ENCODE measurements around the gene MYCN. TPM values are rescaled to one million over a fixed set of nuclear protein-coding genes. Genes with fewer than 3 reads are reported as not detected.

MYCN gene
- total RNA-seq, 4 donors from 2014 or later: 0.48 to 7.0 (median 0.82) TPM; not detected in 1

DNA sequence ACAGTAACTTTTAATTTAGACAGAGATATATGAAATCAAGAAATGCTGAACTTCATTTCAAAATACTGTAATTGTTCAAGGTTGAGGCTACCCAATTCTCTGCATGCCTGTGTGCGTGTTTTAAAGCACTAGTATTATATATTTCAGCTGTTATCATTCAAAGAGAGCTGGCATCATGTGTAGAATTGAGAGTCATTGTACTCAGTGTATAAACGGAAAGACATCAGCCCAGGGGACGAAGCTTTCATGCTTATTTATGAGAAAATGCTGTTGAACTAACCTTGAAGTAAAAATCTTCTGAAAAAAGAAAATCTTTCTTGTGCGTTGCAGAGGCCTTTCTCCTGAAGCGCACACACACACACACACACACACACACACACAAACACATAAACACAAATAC is 48.4 kb downstream of the MYCN start:
- Histone ChIP-seq H3K36me3 (no peaks in the 10 kb centered on the region), H3K27ac (no peak overlapping the region), H3K27me3 (no peaks in the 10 kb centered on the region), H3K4me1 (no peaks in the 10 kb centered on the region), H3K4me3 (no peak overlapping the region), H3K9me3 (no peaks in the 10 kb centered on the region)
- in situ Hi-C loops (cut with MboI; ENCODE audit: low pct_ligation_motif_present in 1 of 4, low pct_unique_long_range_greater_than_20kb in 1 of 4, low sequenced_read_pairs in 3 of 4): no loop called here
- no peak for DNase-seq
- 72 to 76% methylated on average over 5 of the region's 5 CpGs for WGBS, 2 donors (ENCODE audit: low coverage in 1 of 2)
- intact Hi-C loops (cut with DNase I; ENCODE audit: low total_unique reads): no loop called here
- no peak for TF ChIP-seq EP300 (IDR thresholded peaks at IDR 0.05; ENCODE audit: low read depth)
- no peak for TF ChIP-seq POLR2A (IDR thresholded peaks at IDR 0.05)
- TF ChIP-seq POLR2AphosphoS5 (IDR thresholded peaks at IDR 0.05): no peak
- TF ChIP-seq, protein P1, sequence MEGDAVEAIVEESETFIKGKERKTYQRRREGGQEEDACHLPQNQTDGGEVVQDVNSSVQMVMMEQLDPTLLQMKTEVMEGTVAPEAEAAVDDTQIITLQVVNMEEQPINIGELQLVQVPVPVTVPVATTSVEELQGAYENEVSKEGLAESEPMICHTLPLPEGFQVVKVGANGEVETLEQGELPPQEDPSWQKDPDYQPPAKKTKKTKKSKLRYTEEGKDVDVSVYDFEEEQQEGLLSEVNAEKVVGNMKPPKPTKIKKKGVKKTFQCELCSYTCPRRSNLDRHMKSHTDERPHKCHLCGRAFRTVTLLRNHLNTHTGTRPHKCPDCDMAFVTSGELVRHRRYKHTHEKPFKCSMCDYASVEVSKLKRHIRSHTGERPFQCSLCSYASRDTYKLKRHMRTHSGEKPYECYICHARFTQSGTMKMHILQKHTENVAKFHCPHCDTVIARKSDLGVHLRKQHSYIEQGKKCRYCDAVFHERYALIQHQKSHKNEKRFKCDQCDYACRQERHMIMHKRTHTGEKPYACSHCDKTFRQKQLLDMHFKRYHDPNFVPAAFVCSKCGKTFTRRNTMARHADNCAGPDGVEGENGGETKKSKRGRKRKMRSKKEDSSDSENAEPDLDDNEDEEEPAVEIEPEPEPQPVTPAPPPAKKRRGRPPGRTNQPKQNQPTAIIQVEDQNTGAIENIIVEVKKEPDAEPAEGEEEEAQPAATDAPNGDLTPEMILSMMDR (IDR thresholded peaks at IDR 0.05): no peak

DNA sequence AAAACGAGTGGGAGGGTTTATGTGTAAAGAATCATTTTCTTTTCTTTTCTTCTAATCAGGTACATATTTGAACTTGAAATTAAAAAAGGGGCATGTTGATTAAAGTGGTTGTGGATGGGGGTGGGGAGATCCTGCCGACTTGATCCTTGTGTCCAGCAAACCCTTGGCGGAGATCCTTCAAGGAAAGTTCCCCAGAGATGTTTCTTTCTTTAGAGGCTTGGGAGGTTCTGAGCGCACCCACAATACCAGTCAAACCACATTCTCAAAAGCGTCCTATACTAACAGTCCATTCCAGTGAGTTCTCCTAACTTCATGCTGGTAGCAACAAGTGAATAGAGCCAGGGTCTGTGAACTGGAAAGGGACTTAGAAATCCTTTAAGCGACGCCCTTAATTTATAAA is 49.2 kb downstream of the MYCN start:
- Histone ChIP-seq H3K27me3 (no peaks in the 10 kb centered on the region), H3K9me3 (no peaks in the 10 kb centered on the region), H3K4me1 (no peaks in the 10 kb centered on the region), H3K27ac (no peak overlapping the region), H3K4me3 (no peak overlapping the region), H3K36me3 (no peaks in the 10 kb centered on the region)
- WGBS, 2 donors (ENCODE audit: low coverage in 1 of 2): 47 to 49% methylated on average over 3 to 7 of the region's 7 CpGs
- TF ChIP-seq POLR2A (IDR thresholded peaks at IDR 0.05) (no peak), EP300 (IDR thresholded peaks at IDR 0.05; ENCODE audit: low read depth) (no peak), POLR2AphosphoS5 (IDR thresholded peaks at IDR 0.05) (no peak)
- DNase-seq: no peak
- in situ Hi-C loops (cut with MboI; ENCODE audit: low pct_ligation_motif_present in 1 of 4, low pct_unique_long_range_greater_than_20kb in 1 of 4, low sequenced_read_pairs in 3 of 4): no loop called here
- intact Hi-C loops (cut with DNase I; ENCODE audit: low total_unique reads): no loop called here

DNA sequence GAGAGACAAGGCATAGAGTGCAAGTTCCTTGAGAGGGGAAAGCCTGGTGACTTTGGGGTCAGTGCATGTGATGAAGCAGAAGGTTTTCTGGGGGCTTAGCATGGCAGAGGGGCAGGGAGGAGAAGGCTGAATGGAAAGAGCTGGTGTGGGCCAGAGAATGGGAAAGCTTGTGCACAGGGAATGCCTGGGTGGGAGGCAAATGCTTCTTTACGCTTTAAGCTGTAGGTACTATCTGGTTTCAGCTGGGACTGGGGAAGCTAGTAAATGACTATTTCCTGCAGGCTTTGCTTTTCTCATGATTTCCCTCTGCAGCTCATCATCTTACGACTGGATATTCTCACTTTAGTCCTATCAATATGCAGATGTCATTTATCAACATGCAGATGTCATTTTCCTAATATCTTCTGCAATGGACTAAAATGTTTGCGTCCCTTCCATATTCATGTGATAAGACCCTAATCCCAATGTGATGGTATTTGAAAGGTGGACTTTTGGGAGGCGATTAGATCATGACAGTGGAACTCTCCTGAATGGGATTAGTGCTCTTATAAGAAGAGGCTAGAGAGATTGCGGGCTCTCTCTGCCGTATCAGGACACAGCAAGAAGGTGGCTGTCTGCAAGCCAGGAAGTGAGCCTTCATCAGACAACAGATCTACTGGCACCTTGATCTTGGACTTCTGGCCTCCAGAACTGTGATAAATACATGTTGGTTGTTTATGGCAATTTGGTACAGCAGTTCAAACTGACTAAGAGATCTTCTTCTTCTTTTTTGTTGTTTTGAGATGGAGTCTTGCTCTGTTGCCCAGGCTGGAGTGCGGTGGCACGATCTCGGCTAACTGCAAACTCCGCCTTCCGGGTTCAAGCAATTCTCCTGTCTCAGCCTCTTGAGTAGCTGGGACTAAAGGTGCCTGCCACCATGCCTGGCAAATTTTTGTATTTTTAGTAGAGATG is 50.1 kb downstream of the MYCN start:
- Histone ChIP-seq H3K4me1 (no peaks in the 10 kb centered on the region), H3K27ac (no peak overlapping the region), H3K9me3 (no peaks in the 10 kb centered on the region), H3K4me3 (no peak overlapping the region), H3K27me3 (no peaks in the 10 kb centered on the region), H3K36me3 (no peaks in the 10 kb centered on the region)
- in situ Hi-C loops (cut with MboI; ENCODE audit: low pct_ligation_motif_present in 1 of 4, low pct_unique_long_range_greater_than_20kb in 1 of 4, low sequenced_read_pairs in 3 of 4): no loop called here
- TF ChIP-seq, protein P1 (IDR thresholded peaks at IDR 0.05): no peak
- TF ChIP-seq POLR2A (IDR thresholded peaks at IDR 0.05) (no peak), POLR2AphosphoS5 (IDR thresholded peaks at IDR 0.05) (no peak), EP300 (IDR thresholded peaks at IDR 0.05; ENCODE audit: low read depth) (no peak)
- no peak for DNase-seq
- 92 to 97% methylated on average over 8 to 11 of the region's 11 CpGs for WGBS, 2 donors (ENCODE audit: low coverage in 1 of 2)
- intact Hi-C loops (cut with DNase I; ENCODE audit: low total_unique reads): no loop called here

DNA sequence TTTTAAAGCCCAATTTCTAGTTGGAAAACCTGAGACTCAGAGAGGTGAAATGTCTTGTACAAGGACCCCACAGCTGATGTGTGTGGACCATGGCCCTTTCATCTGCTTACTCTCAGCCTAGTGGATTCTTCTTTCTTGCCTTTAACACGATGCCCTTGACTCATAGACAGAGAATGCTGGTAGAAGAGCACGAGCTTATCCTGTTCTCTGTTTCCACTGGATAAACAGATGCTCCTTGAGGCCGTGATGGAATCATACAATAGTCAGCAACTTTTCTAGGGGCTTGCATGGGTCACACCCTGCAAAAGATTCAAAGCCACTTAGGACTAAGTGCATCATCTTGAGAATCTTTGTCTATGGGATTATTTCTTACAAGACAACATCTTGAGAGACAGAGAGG is 50.9 kb downstream of the MYCN start:
- intact Hi-C loops (cut with DNase I; ENCODE audit: low total_unique reads): no loop called here
- no peaks in the 10 kb centered on the region for H3K4me1 ChIP-seq
- no peaks in the 10 kb centered on the region for H3K36me3 ChIP-seq
- 63% methylated on average over 3 of the region's 3 CpGs; no CpG with 5 or more reads in 1 of the 2 donors for WGBS, 2 donors (ENCODE audit: low coverage in 1 of 2)
- in situ Hi-C loops (cut with MboI; ENCODE audit: low pct_ligation_motif_present in 1 of 4, low pct_unique_long_range_greater_than_20kb in 1 of 4, low sequenced_read_pairs in 3 of 4): no loop called here
- H3K27ac ChIP-seq: no peak overlapping the region
- no peak for DNase-seq
- no peaks in the 10 kb centered on the region for H3K9me3 ChIP-seq
- H3K27me3 ChIP-seq: no peaks in the 10 kb centered on the region
- no peak overlapping the region for H3K4me3 ChIP-seq
- no peak for TF ChIP-seq POLR2AphosphoS5 (IDR thresholded peaks at IDR 0.05)
- no peak for TF ChIP-seq EP300 (IDR thresholded peaks at IDR 0.05; ENCODE audit: low read depth)
- TF ChIP-seq, protein P1 (IDR thresholded peaks at IDR 0.05): no peak
- TF ChIP-seq POLR2A (IDR thresholded peaks at IDR 0.05): no peak

Measured in transverse colon (tissue), 4 donors.